HUES6 (cell line): ENCODE data around the gene CREB3L4.
"Not testable (repeated sequence)": the region's sequence is repeated elsewhere in the genome, so short reads cannot be mapped to it uniquely, and the experiment has no call there.

Experiments used
- H3K27ac ChIP-seq: 2 replicates; pipeline ENCODE4 v1.7.0; 2013; ENCODE audit warnings: low read depth, mild to moderate bottlenecking, low read length, inconsistent platforms
- H3K27me3 ChIP-seq: 2 replicates; pipeline ENCODE4 v1.6.1; 2013; ENCODE audit warnings: low read length; ENCODE audit not compliant: control insufficient read depth, insufficient read depth
- H3K36me3 ChIP-seq: 2 replicates; pipeline ENCODE4 v1.6.1; 2013; ENCODE audit warnings: low read length; ENCODE audit not compliant: control insufficient read depth, insufficient read depth
- H3K4me1 ChIP-seq: 2 replicates; pipeline ENCODE4 v1.6.1; 2013; ENCODE audit warnings: low read length; ENCODE audit not compliant: control insufficient read depth, insufficient read depth
- H3K4me3 ChIP-seq: 2 replicates; pipeline ENCODE4 v1.5.1; 2013; ENCODE audit warnings: low read depth, low read length
- H3K9ac ChIP-seq: one replicate; pipeline ENCODE4 v1.6.1; 2013; ENCODE audit warnings: mild to moderate bottlenecking, low read length
- H3K9me3 ChIP-seq: 2 replicates; pipeline ENCODE4 v1.6.1; 2013; ENCODE audit warnings: low read depth, low read length; ENCODE audit not compliant: control insufficient read depth, insufficient read depth

CREB3L4 gene

DNA sequence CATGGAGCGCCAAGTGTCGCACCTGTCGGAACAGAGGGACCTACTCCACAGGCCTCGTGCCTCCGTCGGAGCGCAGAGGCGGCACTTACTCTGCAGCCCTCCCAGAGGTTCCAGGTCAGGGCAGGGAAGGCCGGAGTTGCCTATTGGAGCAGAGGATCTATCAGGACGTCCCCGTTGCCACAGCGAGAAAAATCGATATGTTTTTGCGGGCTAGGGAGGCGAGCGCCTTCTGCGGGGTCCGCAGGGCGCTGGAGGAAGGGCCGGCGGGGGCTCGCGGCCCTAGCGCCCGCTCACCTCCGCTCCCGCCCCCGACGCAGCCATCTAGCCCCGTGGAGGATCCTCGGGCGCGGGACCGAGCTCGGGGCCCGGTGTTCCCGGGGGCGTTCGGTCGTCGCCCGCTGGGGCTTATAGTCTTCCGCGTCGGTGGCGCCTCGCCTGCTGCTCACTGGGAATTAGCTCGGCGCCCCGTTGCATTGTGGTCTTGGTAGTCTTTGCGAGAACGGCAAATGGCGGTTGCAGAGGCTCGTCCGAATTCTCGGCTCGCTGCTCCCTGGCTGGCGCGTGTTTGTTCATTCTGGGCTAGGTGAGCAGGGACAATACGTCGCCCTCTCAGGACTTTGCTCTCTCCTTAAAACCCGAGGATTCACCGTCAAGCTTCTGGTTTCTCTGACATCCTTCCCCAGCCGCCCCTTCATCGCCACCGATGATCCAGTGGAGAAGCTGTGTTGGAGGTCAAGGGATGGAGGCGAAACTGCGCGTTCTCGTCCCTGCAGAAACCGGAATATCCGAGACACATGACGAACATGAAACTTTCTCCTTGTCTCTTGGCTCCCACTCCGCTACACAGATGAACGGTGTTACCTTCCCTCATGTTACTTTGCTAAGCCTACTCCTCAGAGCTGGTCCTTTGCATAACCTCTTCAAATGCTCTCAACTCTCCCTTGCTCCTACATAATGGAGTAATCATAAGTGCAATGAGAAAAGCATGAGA is 9.8 kb downstream of the CREB3L4 start, which contains the start of gene JTB:
Gene JTB (minus strand): TSS at position 425 of the 991 bp plus-strand sequence. CDS start 422 bp downstream, at position 3.
- Histone ChIP-seq H3K4me1 (peaks cover 2% of the 10 kb centered on the region; the same call in 1 of the 2 replicates), H3K27ac (peak within 1 kb of the TSS; percentile 79), H3K36me3 (peaks cover 41% of the 10 kb centered on the region), H3K9me3 (no peaks in the 10 kb centered on the region), H3K27me3 (no peaks in the 10 kb centered on the region), H3K9ac (peak within 1 kb of the TSS; percentile 87), H3K4me3 (peak within 1 kb of the TSS; percentile 73)

DNA sequence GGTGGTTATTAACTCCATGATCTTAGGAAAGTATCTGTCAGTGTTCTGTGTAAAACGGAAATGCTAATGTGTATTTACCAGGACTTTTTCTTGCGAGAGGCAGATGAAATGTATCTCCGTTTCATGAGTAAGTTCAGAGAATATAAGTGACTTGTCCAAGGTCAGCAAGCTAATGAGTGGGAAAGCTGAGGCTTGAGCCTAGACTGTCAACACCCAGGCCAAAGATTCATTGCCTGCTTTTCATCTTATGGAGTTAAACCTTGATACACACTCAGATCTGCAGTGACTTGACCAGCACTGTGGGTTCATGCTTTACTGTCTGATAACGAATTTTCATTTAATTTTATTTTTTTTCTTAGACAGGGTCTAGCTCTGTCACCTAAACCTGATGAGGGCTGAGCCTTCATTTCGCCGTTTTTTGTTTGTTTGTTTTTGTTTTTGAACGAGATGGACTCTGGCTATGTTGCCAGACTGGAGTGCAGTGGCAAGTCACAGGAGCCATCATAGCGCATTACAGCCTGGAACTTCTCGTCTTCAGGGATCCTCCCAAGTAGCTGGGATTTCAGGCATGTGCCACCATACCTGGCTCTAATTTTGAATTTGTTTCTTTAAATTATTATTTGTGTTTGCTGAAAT is 10.7 kb downstream of the CREB3L4 start:
- Histone ChIP-seq H3K4me3 (peak overlapping the region; percentile 73), H3K9me3 (no peaks in the 10 kb centered on the region), H3K9ac (peak overlapping the region; percentile 87), H3K27me3 (no peaks in the 10 kb centered on the region), H3K27ac (no peak overlapping the region), H3K4me1 (peaks cover 2% of the 10 kb centered on the region; the same call in 1 of the 2 replicates), H3K36me3 (peaks cover 42% of the 10 kb centered on the region)

DNA sequence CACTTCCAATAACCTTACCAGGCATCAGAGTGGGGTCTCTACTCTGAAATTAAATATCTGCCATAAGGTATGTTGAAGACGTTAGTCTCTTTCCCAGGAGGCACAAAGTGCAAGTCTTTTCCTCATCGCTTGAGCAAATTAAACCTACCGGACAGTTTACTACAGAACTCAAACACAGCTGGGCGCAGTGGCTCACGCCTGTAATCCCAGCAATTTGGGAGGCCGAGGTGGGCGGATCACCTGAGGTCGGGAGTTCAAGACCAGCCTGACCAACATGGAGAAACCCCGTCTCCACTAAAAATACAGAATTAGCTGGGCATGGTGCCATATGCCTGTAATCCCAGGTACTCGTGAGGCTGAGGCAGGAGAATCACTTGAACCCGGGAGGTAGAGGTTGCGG is 11.4 kb downstream of the CREB3L4 start:
- H3K4me1 ChIP-seq, H3K9ac ChIP-seq, H3K27me3 ChIP-seq, H3K4me3 ChIP-seq, H3K9me3 ChIP-seq, H3K27ac ChIP-seq: not testable (repeated sequence)
- H3K36me3 ChIP-seq, result peaks cover 40% of the 10 kb centered on the region

DNA sequence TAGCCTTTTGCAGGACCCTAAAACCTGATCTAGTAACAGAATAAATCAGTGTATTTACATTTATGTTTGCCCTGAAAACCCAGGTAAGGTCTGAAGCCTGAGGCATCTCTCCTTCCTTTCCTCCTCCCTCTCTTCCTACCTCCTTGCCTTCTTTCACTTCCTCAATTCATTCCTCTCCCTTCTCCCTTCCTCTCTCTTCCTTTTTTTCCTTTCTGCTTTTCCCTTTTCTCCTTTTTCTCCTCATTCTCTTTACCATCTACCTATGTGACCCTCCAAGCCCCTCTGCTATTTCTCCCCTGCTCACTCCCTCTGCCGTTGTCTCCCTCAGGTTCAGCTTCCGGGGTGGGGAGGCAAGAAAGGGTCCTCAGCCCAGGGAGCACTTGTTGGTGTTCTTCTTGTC is 14.0 kb downstream of the CREB3L4 start:
- H3K4me3 ChIP-seq, result not testable (repeated sequence)
- peaks cover 26% of the 10 kb centered on the region for H3K36me3 ChIP-seq

DNA sequence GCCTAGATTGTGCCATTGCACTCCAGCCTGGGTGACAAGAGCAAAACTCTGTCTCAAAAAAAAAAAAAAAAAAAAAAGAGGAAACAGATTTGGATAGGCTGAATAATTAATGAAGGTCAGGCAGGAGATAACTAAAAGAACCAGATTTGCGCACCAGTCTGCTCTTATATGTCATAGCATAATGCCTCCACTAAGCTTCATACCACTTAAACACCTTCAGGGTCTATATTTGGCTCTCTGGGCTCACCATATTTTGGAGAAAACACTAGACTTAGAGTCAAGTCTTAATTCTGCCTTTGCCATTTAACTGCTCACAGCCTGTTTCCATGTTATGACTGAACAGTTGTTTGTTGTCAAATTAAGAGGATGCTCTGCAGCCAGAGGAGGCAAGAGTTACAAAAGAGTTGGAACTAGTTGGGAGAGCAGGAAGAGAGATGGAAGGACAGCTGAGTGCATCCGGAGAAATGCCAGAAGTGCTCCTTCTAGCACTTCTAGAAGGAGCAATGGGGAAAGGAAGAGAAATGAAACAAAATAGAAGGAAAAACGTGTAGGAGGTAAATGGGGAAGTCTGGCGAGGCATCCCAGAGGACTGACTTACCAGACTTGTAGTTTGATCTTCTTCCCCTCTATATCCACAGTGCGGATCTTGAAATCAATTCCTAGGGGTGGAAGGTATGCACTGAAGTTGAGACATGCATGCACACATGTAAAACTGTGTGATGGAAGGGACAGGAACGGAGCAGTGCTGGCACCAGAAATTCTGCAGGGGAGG is 16.6 kb downstream of the CREB3L4 start:
- Histone ChIP-seq H3K27ac (no peak overlapping the region), H3K36me3 (peaks cover 26% of the 10 kb centered on the region), H3K9me3 (no peaks in the 10 kb centered on the region), H3K9ac (no peak overlapping the region), H3K4me3 (peak overlapping the region; percentile 87), H3K27me3 (no peaks in the 10 kb centered on the region), H3K4me1 (peaks cover 14% of the 10 kb centered on the region)

More for the DNA sequence above, 14.0 kb downstream of the CREB3L4 start:
- H3K27ac ChIP-seq, H3K27me3 ChIP-seq, H3K9ac ChIP-seq, H3K9me3 ChIP-seq: not testable (repeated sequence)
- peaks cover 11% of the 10 kb centered on the region for H3K4me1 ChIP-seq

DNA sequence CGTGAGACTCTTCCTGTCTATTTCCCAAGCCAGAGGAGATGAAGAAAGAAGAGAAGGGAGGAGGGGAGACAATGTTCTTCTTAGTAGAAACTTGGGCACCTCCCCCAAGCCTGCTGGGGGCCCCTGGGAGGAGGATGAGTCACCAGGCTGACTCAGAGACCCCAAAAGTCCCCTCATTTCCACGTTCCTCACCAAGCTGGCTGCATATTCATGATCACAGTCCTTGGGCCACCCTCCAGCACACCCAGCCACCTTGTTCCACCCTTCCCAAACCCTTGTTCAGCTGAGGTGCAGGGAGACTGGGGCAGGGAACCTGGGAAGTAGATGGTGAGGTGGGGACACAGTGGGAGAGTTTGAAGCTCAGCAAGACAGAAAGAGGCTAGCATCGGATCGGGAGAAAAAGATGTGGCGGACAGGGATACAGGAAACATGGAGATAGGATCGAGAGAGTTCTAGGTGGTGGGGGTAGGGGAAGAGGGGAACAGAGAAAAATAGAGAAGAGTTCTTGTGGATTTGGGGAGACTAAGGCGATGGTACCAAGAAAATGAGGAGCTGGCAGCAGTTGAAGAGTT is 17.7 kb downstream of the CREB3L4 start:
- H3K36me3 ChIP-seq, result peaks cover 26% of the 10 kb centered on the region
- H3K9me3 ChIP-seq, result no peaks in the 10 kb centered on the region
- H3K4me3 ChIP-seq, result peak overlapping the region; percentile 87
- H3K9ac ChIP-seq, result peak overlapping the region; percentile 89
- H3K4me1 ChIP-seq, result peaks cover 14% of the 10 kb centered on the region
- peak overlapping the region; percentile 86 for H3K27ac ChIP-seq
- no peaks in the 10 kb centered on the region for H3K27me3 ChIP-seq

DNA sequence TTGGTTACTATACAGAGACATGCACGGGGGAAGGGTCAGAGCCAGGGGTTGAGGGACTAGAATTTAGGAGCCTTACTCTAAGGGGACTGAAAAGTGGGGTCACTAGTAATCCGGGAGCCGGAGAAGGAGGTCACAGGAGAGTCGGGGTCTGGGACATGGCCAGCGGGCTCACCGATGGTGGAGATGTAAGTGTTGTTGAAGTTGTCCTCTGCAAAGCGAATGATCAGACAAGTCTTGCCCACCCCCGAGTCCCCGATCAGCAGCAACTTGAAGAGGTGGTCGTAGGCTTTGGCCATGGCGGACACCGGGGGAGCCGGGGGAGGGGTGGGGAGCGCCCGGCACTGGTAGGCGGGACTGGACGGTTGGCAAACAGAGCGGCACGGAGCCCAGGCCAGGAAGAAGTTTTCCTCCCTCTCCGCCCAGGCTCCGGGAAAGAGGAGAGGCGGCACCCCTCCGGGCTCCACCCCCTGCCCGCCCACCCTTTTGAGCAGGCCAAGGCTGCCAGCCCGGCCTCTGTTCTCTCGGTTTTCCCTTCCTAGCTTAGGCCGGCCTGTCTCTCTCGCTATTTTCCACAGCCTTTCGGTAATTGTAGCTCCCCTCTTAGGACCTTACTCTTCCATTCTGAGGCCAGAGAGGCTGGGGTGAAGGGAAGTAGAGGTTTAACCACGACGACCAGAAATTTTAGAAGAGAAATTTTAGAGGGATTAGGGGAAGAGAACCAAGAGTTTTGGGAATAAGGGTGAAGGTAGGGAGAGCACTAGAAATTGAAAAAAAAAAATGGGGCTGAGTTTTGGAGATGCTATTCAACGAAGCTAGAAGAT is 18.4 kb downstream of the CREB3L4 start, which contains the start of gene RAB13:
Gene RAB13 (minus strand): TSS at position 399 of the 821 bp plus-strand sequence. CDS start 103 bp downstream, at position 296.
- H3K27ac ChIP-seq, result peak within 1 kb of the TSS; percentile 86
- H3K9ac ChIP-seq, result peak within 1 kb of the TSS; percentile 89
- peak within 1 kb of the TSS; percentile 87 for H3K4me3 ChIP-seq
- H3K4me1 ChIP-seq, result peaks cover 14% of the 10 kb centered on the region
- peaks cover 28% of the 10 kb centered on the region for H3K36me3 ChIP-seq
- H3K9me3 ChIP-seq, result no peaks in the 10 kb centered on the region
- H3K27me3 ChIP-seq, result no peaks in the 10 kb centered on the region

DNA sequence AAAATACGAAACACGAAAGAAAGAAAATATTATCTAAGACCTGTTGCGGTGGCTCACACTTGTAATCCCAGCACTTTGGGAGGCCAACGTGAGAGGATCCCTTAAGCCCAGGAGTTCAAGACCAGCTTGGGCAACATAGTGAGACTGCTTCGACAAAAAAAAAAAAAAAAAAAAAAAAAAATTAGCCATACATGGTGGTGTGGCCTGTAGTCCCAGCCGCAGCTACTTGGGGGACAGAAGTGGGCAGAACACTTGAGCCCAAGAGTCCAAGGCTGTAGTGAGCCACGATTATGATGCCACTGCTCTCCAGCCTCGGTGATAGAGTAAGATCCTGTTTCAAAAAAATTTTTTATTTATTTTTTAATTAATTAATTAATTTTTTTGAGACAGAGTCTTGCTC is 19.9 kb downstream of the CREB3L4 start:
- H3K27ac ChIP-seq, result no peak overlapping the region
- H3K27me3 ChIP-seq, result no peaks in the 10 kb centered on the region
- no peaks in the 10 kb centered on the region for H3K9me3 ChIP-seq
- peaks cover 31% of the 10 kb centered on the region for H3K36me3 ChIP-seq
- no peak overlapping the region for H3K9ac ChIP-seq
- H3K4me1 ChIP-seq, result peaks cover 22% of the 10 kb centered on the region
- no peak overlapping the region for H3K4me3 ChIP-seq

DNA sequence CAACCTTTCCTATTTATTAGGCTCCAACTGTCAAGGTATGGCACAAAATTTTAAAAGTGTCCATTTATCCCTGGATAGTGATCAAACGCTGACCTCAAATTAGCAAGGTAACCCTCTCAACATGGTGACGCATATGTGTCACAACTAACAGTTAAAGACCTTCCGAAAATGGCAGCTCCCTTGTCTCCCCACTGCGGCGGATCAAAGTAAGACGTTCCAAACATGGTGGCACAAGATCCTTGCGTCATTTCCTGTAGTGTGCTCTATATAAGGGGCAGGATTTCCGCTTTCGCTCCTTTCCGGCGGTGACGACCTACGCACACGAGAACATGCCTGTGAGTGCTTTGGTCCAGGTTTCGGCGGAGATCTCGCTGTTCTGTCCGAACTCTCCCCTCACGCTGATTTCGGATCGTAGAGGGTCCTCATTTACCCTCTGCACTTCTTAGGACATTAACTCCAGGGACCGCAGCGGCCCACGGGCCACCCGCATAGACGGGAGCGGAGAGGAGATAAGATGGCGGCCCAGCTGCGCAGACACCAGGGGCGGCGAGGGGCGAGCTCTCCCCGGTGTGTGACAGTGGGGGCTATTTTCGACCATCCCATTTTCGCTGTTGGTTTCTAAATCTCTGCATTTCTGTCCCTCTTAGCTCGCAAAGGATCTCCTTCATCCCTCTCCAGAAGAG is 22.9 kb downstream of the CREB3L4 start, which contains the start of gene RPS27:
Gene RPS27 (plus strand): TSS at position 295 of the 683 bp plus-strand sequence. CDS start 35 bp downstream, at position 330.
- H3K9me3 ChIP-seq, result no peaks in the 10 kb centered on the region
- H3K4me1 ChIP-seq, result peaks cover 14% of the 10 kb centered on the region
- peak within 1 kb of the TSS; percentile 93 for H3K9ac ChIP-seq
- H3K36me3 ChIP-seq, result peaks cover 43% of the 10 kb centered on the region
- H3K27me3 ChIP-seq, result no peaks in the 10 kb centered on the region
- peak within 1 kb of the TSS; percentile 92 for H3K27ac ChIP-seq
- H3K4me3 ChIP-seq, result peak within 1 kb of the TSS; percentile 80
